A673 (cell line): ENCODE data around the gene GSG1L. TPM values are rescaled to one million over a fixed set of nuclear protein-coding genes. Genes with fewer than 3 reads are reported as not detected.

ENCODE experiments used
- BruUV-seq: library from RNA; stranded (reverse); fragments of 400-500 nt; replicated peaks from 2 replicates; lab custom pipeline; 2021; lab: Mats Ljungman, UMichigan
- CTCF ChIA-PET: fragments of 300-600 bp; sonication (Branson Sonifier 250); formaldehyde crosslinking; loops from one replicate; lab custom pipeline; 2022; ENCODE audit warnings: antibody characterized with exemption; lab: Charles Lee
- POLR2A ChIA-PET: fragments of 300-600 bp; sonication (Branson Sonifier 250); formaldehyde crosslinking; loops from one replicate; lab custom pipeline; 2022; ENCODE audit warnings: antibody characterized with exemption; ENCODE audit not compliant: low non-redundant PET; lab: Charles Lee
- DNase-seq: peaks from one replicate; pipeline ENCODE4 v3.0.0-alpha.2; 2015; ENCODE audit warnings: low spot score
- H3K27ac ChIP-seq: fragments of 200-600 bp; sonication (generic); 2 replicates; pipeline ENCODE4 v1.5.1; 2016; ENCODE audit warnings: mixed run types, low read depth, mild to moderate bottlenecking, mixed read lengths, antibody characterized with exemption, low read length; ENCODE audit not compliant: poor library complexity, severe bottlenecking
- H3K27me3 ChIP-seq: fragments of 200-600 bp; sonication (generic); replicated peaks from 2 replicates; pipeline ENCODE4 v1.6.1; 2017; ENCODE audit warnings: mixed run types, low read depth, mild to moderate bottlenecking, mixed read lengths, antibody characterized with exemption, low read length; ENCODE audit not compliant: insufficient read depth, poor library complexity
- H3K36me3 ChIP-seq: fragments of 200-600 bp; sonication (generic); 2 replicates; pipeline ENCODE4 v1.6.1; 2016; ENCODE audit warnings: mixed run types, mild to moderate bottlenecking, mixed read lengths, antibody characterized with exemption, low read length; ENCODE audit not compliant: insufficient read depth, poor library complexity, severe bottlenecking
- H3K4me1 ChIP-seq: fragments of 200-600 bp; sonication (generic); 2 replicates; pipeline ENCODE4 v1.6.1; 2017; ENCODE audit warnings: mixed run types, mild to moderate bottlenecking, mixed read lengths, antibody characterized with exemption, low read length; ENCODE audit not compliant: insufficient read depth, poor library complexity, severe bottlenecking
- H3K4me3 ChIP-seq: fragments of 200-600 bp; sonication (generic); 2 replicates; pipeline ENCODE4 v1.5.1; 2016; ENCODE audit warnings: low read depth, mixed run types, mild to moderate bottlenecking, mixed read lengths, low read length; ENCODE audit not compliant: poor library complexity, severe bottlenecking
- H3K9me3 ChIP-seq: fragments of 200-600 bp; sonication (generic); 2 replicates; pipeline ENCODE4 v1.6.1; 2016; ENCODE audit warnings: mixed run types, low read depth, mild to moderate bottlenecking, mixed read lengths, antibody characterized with exemption, low read length; ENCODE audit not compliant: poor library complexity, severe bottlenecking
- CTCF ChIP-seq: fragments of 300-800, 200-600 bp; sonication (generic); conservative IDR thresholded peaks from 2 replicates; pipeline ENCODE4 v1.5.1; 2017; ENCODE audit warnings: low read depth, mild to moderate bottlenecking, antibody characterized with exemption, low read length, moderate library complexity, mixed read lengths
- EZH2 ChIP-seq: fragments of 200-600 bp; sonication (generic); IDR thresholded peaks from 2 replicates; pipeline ENCODE4 v1.6.1; 2017; ENCODE audit warnings: borderline replicate concordance, low read depth, mild to moderate bottlenecking, mixed read lengths, antibody characterized with exemption, low read length; ENCODE audit not compliant: poor library complexity, severe bottlenecking
- intact Hi-C: fragments of 100-400 bp; cut with micrococcal nuclease; formaldehyde crosslinking; loops from one replicate; pipeline ENCODE4 v1.10.0; 2022; ENCODE audit not compliant: unreplicated experiment
- total RNA-seq: library from RNA; stranded (reverse); gene quantifications from 2 replicates; pipeline ENCODE4 v1.2.3, GENCODE V29; 2021

GSG1L gene
- total RNA-seq, 1 experiment from 2014 or later = not detected

GRCh38 chr16:28101533-28101890 is 38.0 kb upstream of the GSG1L start:
- Histone ChIP-seq H3K9me3 (no peaks in the 10 kb centered on the region), H3K27ac (no peak overlapping the region), H3K4me1 (no peaks in the 10 kb centered on the region), H3K36me3 (peaks cover 75% of the 10 kb centered on the region), H3K4me3 (no peak overlapping the region), H3K27me3 (no peaks in the 10 kb centered on the region)
- intact Hi-C loops = loop anchor here (10.0 kb wide), 1 partner anchor 53 kb away; no protein-coding TSS in a partner anchor
- CTCF ChIA-PET = no interaction called here
- POLR2A ChIA-PET = no interaction called here
- TF ChIP-seq EZH2 = no peak
- no peak for TF ChIP-seq CTCF
- no TSS peak for BruUV-seq
- no peak for DNase-seq

GRCh38 chr16:28100810-28101532 is 37.5 kb upstream of the GSG1L start:
- ChIA-PET POLR2A (no interaction called here), CTCF (no interaction called here)
- intact Hi-C loops = loop anchor here (10.0 kb wide), 1 partner anchor 54 kb away; no protein-coding TSS in a partner anchor
- Histone ChIP-seq H3K4me3 (no peak overlapping the region), H3K36me3 (peaks cover 70% of the 10 kb centered on the region), H3K27me3 (no peaks in the 10 kb centered on the region), H3K4me1 (no peaks in the 10 kb centered on the region), H3K9me3 (no peaks in the 10 kb centered on the region), H3K27ac (no peak overlapping the region)
- no peak for TF ChIP-seq EZH2
- TF ChIP-seq CTCF = no peak
- DNase-seq = no peak
- BruUV-seq = no TSS peak

GRCh38 chr16:28098959-28099945 is 35.7 kb upstream of the GSG1L start:
- peaks cover 54% of the 10 kb centered on the region for H3K36me3 ChIP-seq

More at GRCh38 chr16:28098959-28099945, 35.7 kb upstream of the GSG1L start:
- Histone ChIP-seq H3K9me3 (no peaks in the 10 kb centered on the region), H3K4me1 (no peaks in the 10 kb centered on the region), H3K4me3 (no peak overlapping the region), H3K27ac (no peak overlapping the region), H3K27me3 (no peaks in the 10 kb centered on the region)
- BruUV-seq = no TSS peak
- ChIA-PET CTCF (no interaction called here), POLR2A (no interaction called here)
- TF ChIP-seq CTCF (no peak), EZH2 (no peak)
- no peak for DNase-seq
- intact Hi-C loops = no loop called here
